Activated CD4-positive, alpha-beta memory T cell treated with anti-CD3 and anti-CD28 coated beads, Interleukin-2, amount 10 ng/mL, durations not matched to agents 7 days and 5 days (primary cell): ENCODE results near the gene KLK5. TPM values are rescaled to one million over a fixed set of nuclear protein-coding genes. Genes with fewer than 3 reads are reported as not detected.

Experiments
- CTCF ChIA-PET: fragments of 350-600 bp; sonication (Branson Sonifier 250); formaldehyde crosslinking; loops from one replicate; lab custom pipeline; 2021; ENCODE audit warnings: antibody characterized with exemption, inconsistent platforms; lab: Charles Lee
- POLR2A ChIA-PET: fragments of 350-600 bp; sonication (Branson Sonifier 250); formaldehyde crosslinking; loops from one replicate; lab custom pipeline; 2021; ENCODE audit warnings: antibody characterized with exemption; lab: Charles Lee
- DNase-seq: peaks from one replicate; pipeline ENCODE4 v3.0.0-alpha.2; 2020
- H3K27ac Mint-ChIP-seq: one replicate; pipeline ENCODE4 v1.8.0; 2021; ENCODE audit warnings: mild to moderate bottlenecking, mixed read lengths
- H3K27me3 Mint-ChIP-seq: one replicate; pipeline ENCODE4 v1.8.0; 2021; ENCODE audit warnings: mixed read lengths
- H3K36me3 Mint-ChIP-seq: one replicate; pipeline ENCODE4 v1.8.0; 2021; ENCODE audit warnings: low read depth, mixed read lengths
- H3K4me1 Mint-ChIP-seq: one replicate; pipeline ENCODE4 v1.8.0; 2021; ENCODE audit warnings: mixed read lengths
- H3K4me3 Mint-ChIP-seq: one replicate; pipeline ENCODE4 v1.8.0; 2021; ENCODE audit warnings: mild to moderate bottlenecking, mixed read lengths
- H3K9me3 Mint-ChIP-seq: one replicate; pipeline ENCODE4 v1.8.0; 2021; ENCODE audit warnings: mixed read lengths
- total RNA-seq, 2 experiments: library from RNA; stranded (reverse); gene quantifications; one replicate each; pipeline ENCODE4 v1.2.3, GENCODE V29; 2021

KLK5 gene
- total RNA-seq, 2 experiments from 2014 or later, result not detected

GRCh38 chr19:50962245-50962644, 9.4 kb upstream of the KLK5 start:
- no peak for DNase-seq
- Mint-ChIP-seq H3K4me3 (no peak overlapping the region), H3K36me3 (no peaks in the 10 kb centered on the region), H3K27ac (no peak overlapping the region), H3K4me1 (no peaks in the 10 kb centered on the region), H3K9me3 (peaks cover 4% of the 10 kb centered on the region), H3K27me3 (peaks cover 10% of the 10 kb centered on the region)
- CTCF ChIA-PET, result no interaction called here
- POLR2A ChIA-PET, result no interaction called here

DNA sequence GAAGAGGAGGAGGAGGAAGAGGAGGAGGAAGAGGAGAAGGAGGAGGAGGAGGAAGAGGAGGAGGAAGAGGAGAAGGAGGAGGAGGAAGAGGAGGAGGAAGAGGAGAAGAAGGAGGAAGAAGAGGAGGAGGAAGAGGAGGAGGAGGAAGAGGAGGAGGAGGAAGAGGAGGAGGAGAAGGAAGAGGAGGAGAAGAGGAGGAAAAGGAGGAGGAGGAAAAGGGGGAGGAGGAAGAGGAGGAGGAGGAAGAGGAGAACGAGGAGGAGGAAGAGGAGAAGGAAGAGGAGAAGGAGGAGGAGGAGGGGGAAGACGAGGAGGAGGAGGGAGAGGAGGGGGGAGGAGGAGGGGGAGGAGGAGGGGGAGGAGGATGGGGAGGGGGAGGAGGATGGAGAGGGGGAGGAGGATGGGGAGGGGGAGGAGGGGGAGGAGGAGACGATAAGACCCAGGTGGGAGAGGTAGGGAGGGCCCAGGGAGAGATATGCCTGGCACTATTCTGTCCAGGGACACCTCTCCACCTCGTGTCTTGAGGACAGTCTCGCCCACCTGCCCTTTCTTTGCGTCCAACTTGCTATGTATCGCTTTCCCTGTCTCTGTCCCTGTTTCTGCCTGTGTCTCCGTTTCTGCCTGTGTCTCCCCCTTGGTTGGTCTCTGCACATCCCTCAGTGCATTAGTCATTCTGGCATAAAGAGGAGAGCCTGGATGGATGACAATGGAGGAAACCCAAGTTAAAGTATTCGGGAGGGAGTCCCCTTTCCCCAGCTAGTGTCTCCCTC, 7.1 kb upstream of the KLK5 start:
- POLR2A ChIA-PET, result no interaction called here
- DNase-seq, result no peak
- Mint-ChIP-seq H3K36me3 (no peaks in the 10 kb centered on the region), H3K27me3 (peaks cover 11% of the 10 kb centered on the region), H3K27ac (no peak overlapping the region), H3K4me3 (no peak overlapping the region), H3K4me1 (no peaks in the 10 kb centered on the region), H3K9me3 (peaks cover 4% of the 10 kb centered on the region)
- CTCF ChIA-PET, result no interaction called here

DNA sequence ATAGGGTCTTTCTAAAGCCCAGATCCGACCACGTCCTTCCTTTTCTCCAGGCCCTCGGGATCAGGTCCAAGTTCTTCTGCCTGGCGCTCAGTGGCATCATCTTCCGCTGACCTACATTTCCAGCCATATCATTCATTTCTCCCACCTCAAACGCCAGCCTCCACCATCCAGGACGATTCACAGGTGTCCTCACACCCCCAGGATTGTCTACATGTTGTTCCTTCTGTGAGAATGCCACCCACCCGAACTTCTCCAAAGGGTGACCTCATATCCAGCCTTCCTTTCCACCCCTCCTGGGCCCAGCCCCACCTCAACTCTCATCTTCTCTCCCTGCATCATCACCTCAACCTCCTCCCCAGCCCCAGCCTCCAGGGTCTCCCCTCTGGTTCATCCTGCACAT, 4.7 kb upstream of the KLK5 start:
- peaks cover 13% of the 10 kb centered on the region for H3K27me3 Mint-ChIP-seq
- no peak for DNase-seq
- ChIA-PET POLR2A (no interaction called here), CTCF (no interaction called here)
- H3K9me3 Mint-ChIP-seq, result peaks cover 4% of the 10 kb centered on the region
- H3K36me3 Mint-ChIP-seq, result no peaks in the 10 kb centered on the region
- H3K4me1 Mint-ChIP-seq, result no peaks in the 10 kb centered on the region
- no peak overlapping the region for H3K4me3 Mint-ChIP-seq
- no peak overlapping the region for H3K27ac Mint-ChIP-seq

DNA sequence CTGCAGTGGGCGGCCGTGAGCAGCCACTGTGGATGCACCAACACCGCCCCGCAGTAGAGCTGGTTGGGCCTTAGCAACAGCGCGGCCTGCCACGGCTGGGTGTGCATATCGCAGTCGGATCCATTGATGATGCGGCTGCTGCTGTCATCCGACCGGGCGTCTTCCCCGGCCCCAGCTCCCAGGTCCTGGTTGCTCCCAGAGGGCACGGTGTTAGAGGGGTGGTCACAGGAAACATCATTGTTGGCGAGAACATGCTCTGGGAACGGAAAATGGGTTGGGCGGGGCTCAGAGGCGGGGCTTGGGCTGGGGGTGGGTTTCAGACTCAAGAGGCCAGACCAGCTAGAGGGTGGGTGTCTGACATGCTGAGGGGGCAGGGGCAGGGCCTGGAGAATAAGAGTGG, 3.0 kb downstream of the KLK5 start:
- CTCF ChIA-PET, result no interaction called here

GRCh38 chr19:50947123-50947522, 5.7 kb downstream of the KLK5 start:
- no peaks in the 10 kb centered on the region for H3K27me3 Mint-ChIP-seq
- DNase-seq, result no peak
- POLR2A ChIA-PET, result no interaction called here
- no peaks in the 10 kb centered on the region for H3K36me3 Mint-ChIP-seq
- H3K27ac Mint-ChIP-seq, result no peak overlapping the region
- no peaks in the 10 kb centered on the region for H3K4me1 Mint-ChIP-seq
- H3K9me3 Mint-ChIP-seq, result no peaks in the 10 kb centered on the region
- H3K4me3 Mint-ChIP-seq, result no peak overlapping the region
- CTCF ChIA-PET, result interaction anchor here (0.7 kb wide), 1 partner anchor 48 kb away, joined by 4 read pairs; no protein-coding TSS in a partner anchor

More for the DNA sequence above, 3.0 kb downstream of the KLK5 start:
- H3K9me3 Mint-ChIP-seq, result no peaks in the 10 kb centered on the region
- POLR2A ChIA-PET, result no interaction called here
- DNase-seq, result no peak
- peaks cover 2% of the 10 kb centered on the region for H3K27me3 Mint-ChIP-seq
- H3K4me3 Mint-ChIP-seq, result no peak overlapping the region
- H3K4me1 Mint-ChIP-seq, result no peaks in the 10 kb centered on the region
- no peak overlapping the region for H3K27ac Mint-ChIP-seq
- no peaks in the 10 kb centered on the region for H3K36me3 Mint-ChIP-seq

DNA sequence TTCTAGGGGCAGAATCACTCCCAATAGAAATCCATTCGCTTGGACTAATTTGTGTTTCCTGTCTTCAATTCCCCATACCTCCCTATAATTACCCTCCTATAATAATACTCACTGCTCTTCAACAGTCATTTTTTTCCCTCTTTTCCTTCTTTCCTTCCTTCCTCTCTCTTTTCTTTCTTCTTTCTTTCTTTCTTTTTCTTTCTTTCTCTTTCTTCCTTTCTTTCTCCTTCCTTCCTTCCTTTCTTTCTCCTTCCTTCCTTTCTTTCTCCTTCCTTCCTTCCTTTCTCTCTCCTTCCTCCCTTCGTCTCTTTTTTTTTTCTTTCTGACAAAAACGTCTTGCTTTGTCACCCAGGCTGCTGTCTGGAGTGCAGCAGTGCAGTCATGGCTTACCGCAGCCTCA, 8.0 kb downstream of the KLK5 start:
- ChIA-PET CTCF (no interaction called here), POLR2A (no interaction called here)
- DNase-seq, result no peak
- Mint-ChIP-seq H3K27me3 (no peaks in the 10 kb centered on the region), H3K36me3 (no peaks in the 10 kb centered on the region), H3K4me1 (no peaks in the 10 kb centered on the region), H3K27ac (no peak overlapping the region), H3K4me3 (no peak overlapping the region), H3K9me3 (no peaks in the 10 kb centered on the region)

- Mint-ChIP-seq H3K4me1 (no peaks in the 10 kb centered on the region), H3K9me3 (no peaks in the 10 kb centered on the region), H3K27me3 (no peaks in the 10 kb centered on the region), H3K27ac (no peak overlapping the region), H3K4me3 (no peak overlapping the region), H3K36me3 (no peaks in the 10 kb centered on the region)
- CTCF ChIA-PET, result no interaction called here
- POLR2A ChIA-PET, result no interaction called here
- no peak for DNase-seq
Observed at GRCh38 chr19:50943074-50943828, 9.6 kb downstream of the KLK5 start.

DNA sequence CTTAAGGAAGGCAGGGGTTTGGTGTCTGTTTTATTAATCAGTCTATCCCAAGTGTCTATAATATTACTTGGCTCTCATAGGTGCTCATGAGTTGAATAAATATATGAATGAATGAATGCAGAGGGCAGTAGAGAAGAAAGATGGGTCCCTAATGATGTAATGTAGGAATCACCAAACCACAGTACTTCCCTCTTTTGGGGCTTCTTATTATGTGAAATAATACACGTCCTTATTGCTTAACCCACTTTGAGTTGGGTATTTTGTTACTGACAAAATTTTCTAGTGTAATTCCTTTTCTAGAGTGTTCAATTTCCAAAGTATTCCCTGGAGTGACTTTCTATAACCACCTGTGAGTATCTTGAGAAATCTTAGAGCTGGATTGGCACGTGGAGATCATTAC, 13.2 kb downstream of the KLK5 start:
- H3K9me3 Mint-ChIP-seq, result no peaks in the 10 kb centered on the region
- no peak overlapping the region for H3K4me3 Mint-ChIP-seq
- DNase-seq, result no peak
- H3K36me3 Mint-ChIP-seq, result no peaks in the 10 kb centered on the region
- peaks cover 3% of the 10 kb centered on the region for H3K27me3 Mint-ChIP-seq
- H3K4me1 Mint-ChIP-seq, result no peaks in the 10 kb centered on the region
- H3K27ac Mint-ChIP-seq, result no peak overlapping the region
- CTCF ChIA-PET, result no interaction called here
- POLR2A ChIA-PET, result no interaction called here

GRCh38 chr19:50933640-50934039, 19.2 kb downstream of the KLK5 start:
- ChIA-PET POLR2A (no interaction called here), CTCF (interaction anchor here (0.9 to 1.3 kb wide), 2 partner anchors 10 to 163 kb away, joined by 3 read pairs; no protein-coding TSS in a partner anchor)
- Mint-ChIP-seq H3K27me3 (peaks cover 12% of the 10 kb centered on the region), H3K4me3 (no peak overlapping the region), H3K9me3 (no peaks in the 10 kb centered on the region), H3K4me1 (peaks cover 3% of the 10 kb centered on the region), H3K27ac (no peak overlapping the region), H3K36me3 (no peaks in the 10 kb centered on the region)
- no peak for DNase-seq

DNA sequence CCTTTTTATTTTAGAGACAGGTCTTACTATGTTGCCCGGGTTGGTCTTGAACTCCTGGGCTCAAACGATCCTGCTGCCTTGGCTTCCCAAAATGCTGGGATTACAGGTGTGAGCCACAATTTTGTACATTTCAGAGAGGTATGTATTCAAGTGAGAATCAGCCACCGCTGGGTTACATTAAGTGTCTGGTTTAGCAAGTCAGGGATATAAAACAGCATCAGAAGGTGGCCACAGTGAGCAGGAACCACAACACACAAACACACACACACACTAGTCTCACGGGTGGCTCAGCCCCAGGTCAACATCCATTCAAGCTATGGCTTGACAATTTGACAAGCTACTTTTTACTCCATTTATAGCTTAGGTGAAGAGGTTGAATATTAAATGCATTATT, 20.2 kb downstream of the KLK5 start:
- Mint-ChIP-seq H3K27ac (no peak overlapping the region), H3K36me3 (no peaks in the 10 kb centered on the region), H3K27me3 (peaks cover 14% of the 10 kb centered on the region), H3K4me1 (peaks cover 3% of the 10 kb centered on the region), H3K4me3 (no peak overlapping the region), H3K9me3 (no peaks in the 10 kb centered on the region)
- ChIA-PET POLR2A (no interaction called here), CTCF (interaction anchor here (0.7 to 1.2 kb wide), 2 partner anchors 138 to 164 kb away, joined by 4 read pairs; no protein-coding TSS in a partner anchor)
- no peak for DNase-seq

DNA sequence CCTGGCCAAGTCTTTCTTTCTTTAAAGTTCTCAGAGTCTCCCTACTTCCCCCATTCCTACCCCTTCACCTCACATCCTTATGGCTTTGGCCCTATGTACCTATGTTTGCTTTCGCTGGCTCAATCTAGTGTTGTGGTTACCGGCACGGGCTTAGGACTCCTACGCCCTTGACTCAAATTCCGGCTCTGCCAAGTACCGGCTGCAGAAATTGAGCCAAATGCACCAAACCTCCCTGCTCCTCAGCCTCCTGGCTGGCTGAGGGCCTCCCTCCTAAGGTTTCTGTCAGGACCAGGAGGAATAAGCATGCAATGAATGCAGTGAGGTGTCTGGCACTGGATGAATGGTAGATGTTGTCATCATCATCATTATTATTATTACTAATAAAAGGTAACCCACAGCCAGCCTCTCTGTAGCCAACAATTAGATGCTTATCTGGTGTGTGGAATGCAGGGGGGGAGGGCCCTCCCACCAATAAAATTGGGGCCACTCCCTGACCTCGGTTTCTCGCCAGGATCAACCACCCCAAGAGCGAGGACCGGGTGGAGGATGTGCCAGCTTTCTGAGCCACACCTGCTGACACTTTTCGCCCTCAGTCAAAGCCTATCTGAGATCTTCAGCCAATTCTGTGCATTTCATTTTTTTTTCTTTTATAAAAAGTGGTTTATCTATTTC, 20.7 kb downstream of the KLK5 start:
- ChIA-PET POLR2A (no interaction called here), CTCF (interaction anchor here (0.7 to 1.2 kb wide), 2 partner anchors 137 to 165 kb away, joined by 4 read pairs; no protein-coding TSS in a partner anchor)
- H3K27ac Mint-ChIP-seq, result no peak overlapping the region
- H3K9me3 Mint-ChIP-seq, result no peaks in the 10 kb centered on the region
- H3K36me3 Mint-ChIP-seq, result no peaks in the 10 kb centered on the region
- peaks cover 3% of the 10 kb centered on the region for H3K4me1 Mint-ChIP-seq
- no peak for DNase-seq
- H3K27me3 Mint-ChIP-seq, result peaks cover 14% of the 10 kb centered on the region
- no peak overlapping the region for H3K4me3 Mint-ChIP-seq

DNA sequence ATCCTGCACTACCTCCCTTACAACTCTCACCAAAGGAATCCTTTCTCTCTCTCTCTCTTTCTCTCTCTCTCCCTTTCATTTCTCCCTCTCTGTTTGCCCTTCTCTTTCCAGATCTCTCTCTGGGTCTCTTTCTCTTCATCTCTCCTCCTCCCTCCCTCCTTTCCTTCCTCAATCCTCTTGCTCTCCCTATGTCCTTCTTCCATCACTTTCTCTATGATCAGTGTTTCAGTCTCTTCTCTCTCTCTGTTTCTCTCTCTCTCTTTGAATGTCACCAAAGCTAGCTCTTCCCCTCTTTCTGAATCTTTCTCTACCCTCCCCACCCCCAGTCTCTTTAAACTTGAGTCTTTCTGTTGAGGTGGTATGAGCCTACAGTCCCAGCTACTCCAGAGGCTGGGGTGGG, 21.8 kb downstream of the KLK5 start:
- no peak overlapping the region for H3K27ac Mint-ChIP-seq
- H3K4me3 Mint-ChIP-seq, result no peak overlapping the region
- POLR2A ChIA-PET, result no interaction called here
- peaks cover 11% of the 10 kb centered on the region for H3K27me3 Mint-ChIP-seq
- H3K4me1 Mint-ChIP-seq, result peaks cover 3% of the 10 kb centered on the region
- no peaks in the 10 kb centered on the region for H3K9me3 Mint-ChIP-seq
- CTCF ChIA-PET, result no interaction called here
- no peaks in the 10 kb centered on the region for H3K36me3 Mint-ChIP-seq
- DNase-seq, result no peak

DNA sequence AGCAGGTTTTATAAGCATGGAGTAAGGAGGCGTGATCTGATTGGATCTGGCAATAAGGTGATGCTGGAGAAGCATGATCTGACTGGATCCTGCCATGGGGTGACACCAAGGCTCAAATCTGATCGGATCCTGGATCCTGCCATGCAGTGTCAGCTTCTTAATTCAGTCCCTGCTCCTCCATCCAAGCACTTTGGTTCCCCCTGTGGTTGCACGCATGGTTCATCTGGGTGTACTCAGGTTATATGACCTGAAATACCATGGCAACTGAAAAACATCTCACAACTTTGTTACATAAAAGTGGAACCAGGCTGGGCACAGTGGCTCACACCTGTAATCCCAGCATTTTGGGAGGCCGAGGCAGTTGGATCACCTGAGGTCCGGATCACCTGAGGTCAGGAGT, 24.0 kb downstream of the KLK5 start:
- ChIA-PET POLR2A (no interaction called here), CTCF (no interaction called here)
- Mint-ChIP-seq H3K4me1 (peaks cover 3% of the 10 kb centered on the region), H3K36me3 (no peaks in the 10 kb centered on the region), H3K27me3 (peaks cover 16% of the 10 kb centered on the region), H3K4me3 (no peak overlapping the region), H3K27ac (no peak overlapping the region), H3K9me3 (no peaks in the 10 kb centered on the region)
- DNase-seq, result no peak
